B cell (primary cell): Measurements from ENCODE around the gene MAPRE3. TPM values are rescaled to one million over a fixed set of nuclear protein-coding genes. Genes with fewer than 3 reads are reported as not detected.

ENCODE experiments used
- ATAC-seq: fragments of 200-7000 bp; cut with Tn5 transposase; one replicate; pipeline ENCODE4 v1.10.0; 2021; ENCODE audit warnings: low read depth, mild to moderate bottlenecking, moderate number of reproducible peaks, moderate library complexity
- CTCF ChIA-PET: fragments of 350-600 bp; sonication (Branson Sonifier 250); formaldehyde crosslinking; loops from one replicate; lab custom pipeline; 2021; ENCODE audit warnings: antibody characterized with exemption, inconsistent platforms; lab: Charles Lee
- POLR2A ChIA-PET: fragments of 350-600 bp; sonication (Branson Sonifier 250); formaldehyde crosslinking; loops from one replicate; lab custom pipeline; 2021; ENCODE audit warnings: antibody characterized with exemption; lab: Charles Lee
- DNase-seq: peaks from one replicate; pipeline ENCODE4 v3.0.0; 2013
- H2AFZ ChIP-seq: 2 replicates; pipeline ENCODE4 v1.6.1; 2012; ENCODE audit warnings: mild to moderate bottlenecking, low read depth, low read length; ENCODE audit not compliant: insufficient read depth, poor library complexity, severe bottlenecking
- H3K27ac ChIP-seq, 2 donors: 1 replicate in 1 of 2; 2 replicates in 1 of 2; pipeline ENCODE4 v1.5.1; 2012 to 2013; ENCODE audit warnings: low read length in 2 of 2, mild to moderate bottlenecking in 2 of 2, moderate library complexity in 1 of 2
- H3K27me3 ChIP-seq, 4 experiments: fragments of 200-600 bp in 1 of 4; sonication (generic) in 1 of 4; replicated peaks in 1 of 4; 1 replicate in 2 of 4; 2 replicates in 2 of 4; pipeline versions ENCODE4 v1.6.1 to v1.7.0; 2013 to 2016; ENCODE audit warnings: low read length in 3 of 4, mild to moderate bottlenecking in 2 of 4, mixed read lengths in 1 of 4, moderate library complexity in 1 of 4; ENCODE audit not compliant: insufficient read depth in 4 of 4, control insufficient read depth in 3 of 4; ENCODE audit errors: control extremely low read depth in 1 of 4
- H3K36me3 ChIP-seq, 2 experiments: replicated peaks in 1 of 2; 1 replicate in 1 of 2; 2 replicates in 1 of 2; pipeline versions ENCODE4 v1.6.1 to v1.7.1; 2013; ENCODE audit warnings: low read length in 1 of 2; ENCODE audit not compliant: insufficient read depth in 2 of 2, control insufficient read depth in 1 of 2; ENCODE audit errors: control extremely low read depth in 1 of 2, extremely low read depth in 1 of 2
- H3K4me1 ChIP-seq, 2 donors: fragments of 200-600 bp in 1 of 2; sonication (generic) in 1 of 2; 1 replicate in 1 of 2; 2 replicates in 1 of 2; pipeline versions ENCODE4 v1.5.1 to v1.6.1; 2013 to 2017; ENCODE audit warnings: low read length in 2 of 2; ENCODE audit not compliant: control insufficient read depth in 2 of 2, insufficient read depth in 2 of 2
- H3K4me2 ChIP-seq: replicated peaks from 2 replicates; pipeline ENCODE3; 2012; ENCODE audit warnings: mild to moderate bottlenecking, low read depth, low read length; ENCODE audit not compliant: poor library complexity, severe bottlenecking
- H3K4me3 ChIP-seq, 5 experiments: fragments of 200-600 bp in 1 of 5; sonication (generic) in 1 of 5; 1 replicate in 3 of 5; 2 replicates in 2 of 5; pipeline versions ENCODE4 v1.5.1 to v1.7.0; 2011 to 2016; ENCODE audit warnings: low read length in 4 of 5, mild to moderate bottlenecking in 4 of 5, low read depth in 2 of 5, control low read depth in 1 of 5, moderate library complexity in 1 of 5; ENCODE audit not compliant: insufficient read depth in 1 of 5; ENCODE audit errors: control extremely low read depth in 1 of 5, extremely low read depth in 1 of 5
- H3K79me2 ChIP-seq: fragments of 200-600 bp; sonication (generic); one replicate; pipeline ENCODE4 v1.6.0; 2016; ENCODE audit warnings: low read length; ENCODE audit not compliant: control insufficient read depth, insufficient read depth
- H3K9ac ChIP-seq: fragments of 200-600 bp; sonication (generic); 2 replicates; pipeline ENCODE4 v1.6.1; 2017; ENCODE audit warnings: mild to moderate bottlenecking, low read length, moderate library complexity
- H3K9me3 ChIP-seq, 3 donors: one replicate each; pipeline versions ENCODE4 v1.6.1 to v1.7.1; 2013; ENCODE audit warnings: low read length in 2 of 3; ENCODE audit not compliant: control insufficient read depth in 2 of 3, insufficient read depth in 1 of 3; ENCODE audit errors: control extremely low read depth in 1 of 3
- H4K20me1 ChIP-seq: 2 replicates; pipeline ENCODE4 v1.6.0; 2012; ENCODE audit warnings: mild to moderate bottlenecking, low read length; ENCODE audit not compliant: insufficient read depth, control insufficient read depth, poor library complexity, severe bottlenecking
- H3K27ac Mint-ChIP-seq: one replicate; pipeline ENCODE4 v1.8.0; 2021; ENCODE audit warnings: mixed read lengths
- H3K27me3 Mint-ChIP-seq: one replicate; pipeline ENCODE4 v1.8.0; 2021; ENCODE audit warnings: mixed read lengths
- H3K4me1 Mint-ChIP-seq: one replicate; pipeline ENCODE4 v1.8.0; 2021; ENCODE audit warnings: mixed read lengths
- H3K4me3 Mint-ChIP-seq: one replicate; pipeline ENCODE4 v1.8.0; 2021; ENCODE audit warnings: mixed read lengths
- H3K9me3 Mint-ChIP-seq: one replicate; pipeline ENCODE4 v1.8.0; 2022; ENCODE audit warnings: mixed read lengths; ENCODE audit not compliant: insufficient read depth
- EZH2 ChIP-seq: IDR thresholded peaks from 2 replicates; pipeline ENCODE4 v1.6.1; 2012; ENCODE audit warnings: borderline replicate concordance, low read depth, mild to moderate bottlenecking, moderate library complexity, low read length; ENCODE audit not compliant: insufficient read depth, poor library complexity, severe bottlenecking
- WGBS: methylation state at CpG from one replicate; pipeline ENCODE4 v1.1.5; 2013; ENCODE audit warnings: missing lambda C conversion rate; ENCODE audit not compliant: insufficient coverage; 5-methylcytosine and 5-hydroxymethylcytosine counted together
- intact Hi-C: fragments of 100-400 bp; cut with micrococcal nuclease; formaldehyde crosslinking; loops from one replicate; pipeline ENCODE4 v1.10.0; 2022
- polyA plus RNA-seq: library from polyadenylated mRNA; depleted of rRNA; stranded (reverse); fragments of >200 nt; gene quantifications from 2 replicates; pipeline ENCODE4 v1.2.3, GENCODE V29; 2012
- total RNA-seq, 2 donors: library from RNA; stranded (reverse); fragments of 120-200 nt in 1 of 2; gene quantifications; 1 replicate in 1 of 2; 2 replicates in 1 of 2; pipeline versions ENCODE4 v1.2.3 to v1.2.4, GENCODE V29; 2013 to 2022
- TF ChIP-seq, protein P1 (sequence below): fragments of 200-600 bp; IDR thresholded peaks from one replicate; pipeline ENCODE4 v1.8.0; 2022; ENCODE audit warnings: antibody characterized with exemption, mild to moderate bottlenecking

MAPRE3 gene
- total and polyA plus RNA-seq, 2 donors (not counting 1 experiment from before 2014, with no cell fraction given) = 5.4 to 9.8 TPM

DNA sequence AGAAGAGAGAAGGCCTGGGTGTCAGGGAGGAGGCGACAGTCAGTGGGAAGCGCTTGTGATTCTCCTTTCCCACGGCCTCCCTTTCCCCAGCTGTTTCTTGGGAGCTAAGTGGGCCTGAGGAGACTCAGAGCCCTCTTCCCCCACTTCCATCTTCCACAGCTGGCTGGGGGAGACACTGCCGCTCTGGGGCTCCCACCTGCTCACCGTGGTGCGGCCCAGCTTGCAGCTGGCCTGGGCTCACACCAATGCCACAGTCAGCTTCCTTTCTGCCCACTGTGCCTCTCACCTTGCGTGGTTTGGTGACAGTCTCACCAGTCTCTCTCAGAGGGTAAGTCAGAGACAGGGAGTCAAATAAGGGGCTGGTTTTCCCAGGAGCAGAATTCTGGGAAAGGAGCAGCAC is 69.4 kb downstream of the MAPRE3 start:
- H3K27me3 ChIP-seq = no peaks in the 10 kb centered on the region
- peak overlapping the region in 1 of 2 donors; percentile 92 for H3K27ac ChIP-seq
- H3K9ac ChIP-seq = no peak overlapping the region
- POLR2A ChIA-PET = interaction anchor here (1.2 kb wide), 1 partner anchor 12 kb away, joined by 3 read pairs; the partner anchor contains the start of gene AGBL5
- no peak overlapping the region for H3K4me3 Mint-ChIP-seq
- DNase-seq (no peak), ATAC-seq (no peak)
- peaks cover 6% of the 10 kb centered on the region for H3K79me2 ChIP-seq
- H3K4me1 ChIP-seq = peaks cover 28 to 39% of the 10 kb centered on the region in 2 donors
- H3K27me3 Mint-ChIP-seq = no peaks in the 10 kb centered on the region
- H3K27ac Mint-ChIP-seq = no peak overlapping the region
- no peak overlapping the region for H3K4me3 ChIP-seq
- H3K4me1 Mint-ChIP-seq = peaks cover 34% of the 10 kb centered on the region
- WGBS = 98% methylated on average over 7 of the region's 7 CpGs
- H3K36me3 ChIP-seq = peaks cover 1 to 64% of the 10 kb centered on the region in 2 experiments
- CTCF ChIA-PET = interaction anchor here (1.1 kb wide), 1 partner anchor 9 kb away, joined by 5 read pairs; no protein-coding TSS in a partner anchor
- no peak overlapping the region for H2AFZ ChIP-seq
- no peaks in the 10 kb centered on the region for H3K9me3 ChIP-seq
- no peak overlapping the region for H3K4me2 ChIP-seq
- H3K9me3 Mint-ChIP-seq = no peaks in the 10 kb centered on the region
- intact Hi-C loops = no loop called here
- H4K20me1 ChIP-seq = peaks cover 26% of the 10 kb centered on the region
- TF ChIP-seq, protein P1, sequence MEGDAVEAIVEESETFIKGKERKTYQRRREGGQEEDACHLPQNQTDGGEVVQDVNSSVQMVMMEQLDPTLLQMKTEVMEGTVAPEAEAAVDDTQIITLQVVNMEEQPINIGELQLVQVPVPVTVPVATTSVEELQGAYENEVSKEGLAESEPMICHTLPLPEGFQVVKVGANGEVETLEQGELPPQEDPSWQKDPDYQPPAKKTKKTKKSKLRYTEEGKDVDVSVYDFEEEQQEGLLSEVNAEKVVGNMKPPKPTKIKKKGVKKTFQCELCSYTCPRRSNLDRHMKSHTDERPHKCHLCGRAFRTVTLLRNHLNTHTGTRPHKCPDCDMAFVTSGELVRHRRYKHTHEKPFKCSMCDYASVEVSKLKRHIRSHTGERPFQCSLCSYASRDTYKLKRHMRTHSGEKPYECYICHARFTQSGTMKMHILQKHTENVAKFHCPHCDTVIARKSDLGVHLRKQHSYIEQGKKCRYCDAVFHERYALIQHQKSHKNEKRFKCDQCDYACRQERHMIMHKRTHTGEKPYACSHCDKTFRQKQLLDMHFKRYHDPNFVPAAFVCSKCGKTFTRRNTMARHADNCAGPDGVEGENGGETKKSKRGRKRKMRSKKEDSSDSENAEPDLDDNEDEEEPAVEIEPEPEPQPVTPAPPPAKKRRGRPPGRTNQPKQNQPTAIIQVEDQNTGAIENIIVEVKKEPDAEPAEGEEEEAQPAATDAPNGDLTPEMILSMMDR = no peak
- no peak for TF ChIP-seq EZH2

DNA sequence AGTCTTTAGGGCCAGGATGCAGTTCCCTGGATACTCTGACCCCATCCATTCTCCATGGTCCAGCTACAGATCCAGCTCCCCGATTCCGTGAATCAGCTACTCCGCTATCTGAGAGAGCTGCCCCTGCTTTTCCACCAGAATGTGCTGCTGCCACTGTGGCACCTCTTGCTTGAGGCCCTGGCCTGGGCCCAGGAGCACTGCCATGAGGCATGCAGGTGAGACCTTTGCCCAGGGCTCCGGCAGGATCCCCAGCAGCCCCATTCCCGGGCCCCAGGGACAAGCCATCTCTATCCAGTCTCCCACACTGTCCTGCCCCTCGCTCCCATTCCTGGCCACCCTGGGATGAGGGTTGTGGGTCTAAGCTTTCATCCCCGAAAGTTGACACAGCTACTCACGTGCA is 69.8 kb downstream of the MAPRE3 start:
- POLR2A ChIA-PET = no interaction called here
- WGBS = 96% methylated on average over 6 of the region's 8 CpGs
- Histone ChIP-seq H3K4me3 (no peak overlapping the region), H2AFZ (no peak overlapping the region), H3K9ac (no peak overlapping the region), H3K9me3 (no peaks in the 10 kb centered on the region), H3K4me1 (peaks cover 28 to 37% of the 10 kb centered on the region in 2 donors), H3K79me2 (peaks cover 1% of the 10 kb centered on the region), H3K27ac (peak overlapping the region; percentile 83 to 92), H3K4me2 (peak overlapping the region; percentile 66), H4K20me1 (peaks cover 22% of the 10 kb centered on the region), H3K36me3 (peaks cover 1 to 60% of the 10 kb centered on the region in 2 experiments), H3K27me3 (no peaks in the 10 kb centered on the region)
- Mint-ChIP-seq H3K4me1 (peaks cover 31% of the 10 kb centered on the region), H3K4me3 (no peak overlapping the region), H3K27ac (peak overlapping the region; percentile 97), H3K27me3 (no peaks in the 10 kb centered on the region), H3K9me3 (no peaks in the 10 kb centered on the region)
- intact Hi-C loops = no loop called here
- no peak for DNase-seq
- CTCF ChIA-PET = interaction anchor here (1.1 to 1.2 kb wide), 2 partner anchors 9 to 41 kb away, joined by 4 to 5 read pairs; no protein-coding TSS in a partner anchor
- TF ChIP-seq EZH2 = no peak
- TF ChIP-seq, protein P1 = no peak
- ATAC-seq = no peak
